Spleen (tissue), 7 donors: ENCODE measurements around the gene BLM.

Experiments
- POLR2A ChIP-seq, 3 donors: fragments of 450-650 bp; IDR thresholded peaks; one replicate each; pipeline ENCODE4 v1.5.1; 2017; ENCODE audit warnings: antibody characterized with exemption in 3 of 3, mild to moderate bottlenecking in 1 of 3
- POLR2AphosphoS5 ChIP-seq, 3 donors: sonication (generic); formaldehyde crosslinking; IDR thresholded peaks; one replicate each; pipeline ENCODE4 v1.5.1; 2017; ENCODE audit warnings: antibody characterized with exemption in 3 of 3
- TF ChIP-seq, protein P1 (sequence below), 11 experiments: fragments of 200-600 bp in 7 of 11; fragments of 450-650 bp in 4 of 11; sonication (generic) in 4 of 11; IDR thresholded peaks in 8 of 11; conservative IDR thresholded peaks in 3 of 11; 1 replicate in 7 of 11; 2 replicates in 4 of 11; pipeline versions ENCODE4 v1.4.0 to v1.8.0; 2016 to 2021; ENCODE audit warnings: antibody characterized with exemption in 11 of 11, inconsistent platforms in 4 of 11, mild to moderate bottlenecking in 1 of 11
- donor health status: DM: no; HTN: no; CAD: no; lungs with moderate emphysema.
- donor health status: DM: no; HTN: no; CAD: no.
- donor health status: DM: no; HTN: no; CAD: no.

DNA sequence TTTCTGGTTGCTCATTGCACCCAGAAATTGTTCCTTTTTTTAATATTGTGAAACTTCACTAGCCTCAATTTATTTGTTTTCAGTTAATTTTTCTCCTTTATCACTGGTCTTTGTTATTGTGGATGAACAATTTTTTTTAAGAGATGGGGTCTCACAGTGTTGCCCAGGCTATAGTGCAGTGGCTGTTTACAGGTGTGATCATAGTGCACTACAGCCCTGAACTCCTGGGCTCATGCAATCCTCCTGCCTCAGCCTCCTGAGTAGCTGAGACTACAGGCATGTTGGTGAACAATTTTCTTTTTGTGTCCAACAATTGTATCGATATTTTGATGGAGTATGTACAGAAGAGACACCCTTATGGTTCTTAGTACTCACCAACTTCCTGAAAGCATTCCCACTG lies 26.3 kb downstream of the BLM start:
- TF ChIP-seq, protein P1, sequence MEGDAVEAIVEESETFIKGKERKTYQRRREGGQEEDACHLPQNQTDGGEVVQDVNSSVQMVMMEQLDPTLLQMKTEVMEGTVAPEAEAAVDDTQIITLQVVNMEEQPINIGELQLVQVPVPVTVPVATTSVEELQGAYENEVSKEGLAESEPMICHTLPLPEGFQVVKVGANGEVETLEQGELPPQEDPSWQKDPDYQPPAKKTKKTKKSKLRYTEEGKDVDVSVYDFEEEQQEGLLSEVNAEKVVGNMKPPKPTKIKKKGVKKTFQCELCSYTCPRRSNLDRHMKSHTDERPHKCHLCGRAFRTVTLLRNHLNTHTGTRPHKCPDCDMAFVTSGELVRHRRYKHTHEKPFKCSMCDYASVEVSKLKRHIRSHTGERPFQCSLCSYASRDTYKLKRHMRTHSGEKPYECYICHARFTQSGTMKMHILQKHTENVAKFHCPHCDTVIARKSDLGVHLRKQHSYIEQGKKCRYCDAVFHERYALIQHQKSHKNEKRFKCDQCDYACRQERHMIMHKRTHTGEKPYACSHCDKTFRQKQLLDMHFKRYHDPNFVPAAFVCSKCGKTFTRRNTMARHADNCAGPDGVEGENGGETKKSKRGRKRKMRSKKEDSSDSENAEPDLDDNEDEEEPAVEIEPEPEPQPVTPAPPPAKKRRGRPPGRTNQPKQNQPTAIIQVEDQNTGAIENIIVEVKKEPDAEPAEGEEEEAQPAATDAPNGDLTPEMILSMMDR (IDR thresholded peaks at IDR 0.05 in 8 of 11, conservative IDR thresholded peaks at IDR 0.05 in 3 of 11) = no peak
- no peak for TF ChIP-seq POLR2A (IDR thresholded peaks at IDR 0.05)
- TF ChIP-seq POLR2AphosphoS5 (IDR thresholded peaks at IDR 0.05) = no peak
